Tibial nerve (tissue), 4 donors: Measurements from ENCODE around the gene NUP214.

Experiments
- EP300 ChIP-seq, 2 donors: sonication (generic); formaldehyde crosslinking; IDR thresholded peaks; one replicate each; pipeline ENCODE4 v1.6.1; 2017; ENCODE audit warnings: antibody characterized with exemption in 2 of 2, mild to moderate bottlenecking in 1 of 2
- POLR2A ChIP-seq, 2 donors: fragments of 450-650 bp; IDR thresholded peaks; one replicate each; pipeline ENCODE4 v1.6.1; 2017; ENCODE audit warnings: antibody characterized with exemption in 2 of 2, mild to moderate bottlenecking in 2 of 2, moderate library complexity in 2 of 2
- TF ChIP-seq, protein P1 (sequence below), 5 experiments: fragments of 200-600 bp in 3 of 5; fragments of 450-650 bp in 2 of 5; sonication (generic) in 3 of 5; IDR thresholded peaks; one replicate each; pipeline ENCODE4 v1.5.1; 2016 to 2019; ENCODE audit warnings: antibody characterized with exemption in 5 of 5, mild to moderate bottlenecking in 3 of 5, moderate library complexity in 2 of 5

DNA sequence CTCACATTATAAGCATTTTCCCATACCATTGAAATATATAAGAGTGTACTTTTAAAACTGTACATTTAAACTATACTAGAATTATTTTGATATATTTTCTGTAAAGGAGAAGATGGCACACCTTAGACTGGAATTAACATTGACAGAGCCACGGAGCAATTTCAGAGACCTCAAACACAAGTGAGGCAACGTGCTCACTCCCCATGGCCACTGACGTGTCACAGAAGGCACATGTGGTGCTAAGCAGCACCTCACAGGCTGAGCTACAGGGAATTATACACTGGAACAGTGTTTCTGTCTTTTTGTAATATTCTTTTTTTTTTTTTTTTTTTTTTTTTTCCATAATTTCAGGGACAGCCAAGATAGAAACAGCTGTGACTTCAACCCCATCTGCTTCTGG is 66.5 kb downstream of the NUP214 start:
- TF ChIP-seq, protein P1, sequence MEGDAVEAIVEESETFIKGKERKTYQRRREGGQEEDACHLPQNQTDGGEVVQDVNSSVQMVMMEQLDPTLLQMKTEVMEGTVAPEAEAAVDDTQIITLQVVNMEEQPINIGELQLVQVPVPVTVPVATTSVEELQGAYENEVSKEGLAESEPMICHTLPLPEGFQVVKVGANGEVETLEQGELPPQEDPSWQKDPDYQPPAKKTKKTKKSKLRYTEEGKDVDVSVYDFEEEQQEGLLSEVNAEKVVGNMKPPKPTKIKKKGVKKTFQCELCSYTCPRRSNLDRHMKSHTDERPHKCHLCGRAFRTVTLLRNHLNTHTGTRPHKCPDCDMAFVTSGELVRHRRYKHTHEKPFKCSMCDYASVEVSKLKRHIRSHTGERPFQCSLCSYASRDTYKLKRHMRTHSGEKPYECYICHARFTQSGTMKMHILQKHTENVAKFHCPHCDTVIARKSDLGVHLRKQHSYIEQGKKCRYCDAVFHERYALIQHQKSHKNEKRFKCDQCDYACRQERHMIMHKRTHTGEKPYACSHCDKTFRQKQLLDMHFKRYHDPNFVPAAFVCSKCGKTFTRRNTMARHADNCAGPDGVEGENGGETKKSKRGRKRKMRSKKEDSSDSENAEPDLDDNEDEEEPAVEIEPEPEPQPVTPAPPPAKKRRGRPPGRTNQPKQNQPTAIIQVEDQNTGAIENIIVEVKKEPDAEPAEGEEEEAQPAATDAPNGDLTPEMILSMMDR (IDR thresholded peaks at IDR 0.05): no peak
- TF ChIP-seq POLR2A (IDR thresholded peaks at IDR 0.05): no peak
- TF ChIP-seq EP300 (IDR thresholded peaks at IDR 0.05): no peak
